Measurements from ENCODE around the gene SLK.

- TF ChIP-seq CTCF (conservative IDR thresholded peaks at IDR 0.05; ENCODE audit: low read depth, low read length) (no peak), EZH2 (IDR thresholded peaks at IDR 0.05; ENCODE audit: borderline replicate concordance, low read depth, low read length, poor library complexity, severe bottlenecking) (no peak)
Observed at GRCh38 chr10:104077663-104078151, 110.8 kb downstream of the SLK start.
